Astrocyte (in vitro differentiated cells and primary cell): ENCODE data around the gene PTGFRN. TPM values are rescaled to one million over a fixed set of nuclear protein-coding genes. Genes with fewer than 3 reads are reported as not detected.
"Not testable (repeated sequence)": the region's sequence is repeated elsewhere in the genome, so short reads cannot be mapped to it uniquely, and the experiment has no call there.

Experiments
- DNase-seq: peaks from one replicate; pipeline ENCODE4 v3.0.0-alpha.2; 2010; ENCODE audit warnings: low read depth
- FAIRE-seq: peaks from 2 replicates; lab custom pipeline; 2011; peaks lifted over from hg19 to GRCh38; lab: Jason Lieb, UNC
- H2AFZ ChIP-seq: 2 replicates; pipeline ENCODE4 v1.6.0; 2012; ENCODE audit warnings: low read depth, low read length, inconsistent platforms
- H3K27ac ChIP-seq: 2 replicates; pipeline ENCODE4 v1.5.1; 2011; ENCODE audit warnings: low read depth, low read length, inconsistent platforms
- H3K27me3 ChIP-seq: 2 replicates; pipeline ENCODE4 v1.6.0; 2011; ENCODE audit warnings: low read length, inconsistent platforms; ENCODE audit not compliant: insufficient read depth
- H3K36me3 ChIP-seq: 2 replicates; pipeline ENCODE4 v1.5.1; 2011; ENCODE audit warnings: low read length, inconsistent platforms; ENCODE audit not compliant: insufficient read depth
- H3K4me1 ChIP-seq: 2 replicates; pipeline ENCODE4 v1.5.1; 2011; ENCODE audit warnings: low read length, inconsistent platforms; ENCODE audit not compliant: insufficient read depth
- H3K4me2 ChIP-seq: 2 replicates; pipeline ENCODE4 v1.6.0; 2012; ENCODE audit warnings: low read length, inconsistent platforms
- H3K4me3 ChIP-seq: 2 replicates; pipeline ENCODE4 v1.5.1; 2011; ENCODE audit warnings: low read depth, mild to moderate bottlenecking, low read length, inconsistent platforms; ENCODE audit not compliant: insufficient read depth
- H3K79me2 ChIP-seq: 2 replicates; pipeline ENCODE4 v1.6.0; 2012; ENCODE audit warnings: mild to moderate bottlenecking, low read length, inconsistent platforms; ENCODE audit not compliant: insufficient read depth
- H3K9ac ChIP-seq: 2 replicates; pipeline ENCODE4 v1.6.0; 2012; ENCODE audit warnings: mild to moderate bottlenecking, low read length, inconsistent platforms
- H3K9me3 ChIP-seq: 2 replicates; pipeline ENCODE4 v1.5.1; 2012; ENCODE audit warnings: low read depth, mild to moderate bottlenecking, low read length, inconsistent platforms; ENCODE audit not compliant: insufficient read depth
- H4K20me1 ChIP-seq: 2 replicates; pipeline ENCODE4 v1.6.0; 2012; ENCODE audit warnings: low read length, inconsistent platforms; ENCODE audit not compliant: insufficient read depth
- H3K27ac Mint-ChIP-seq: one replicate; pipeline ENCODE4 v1.8.0; 2021; ENCODE audit warnings: mild to moderate bottlenecking, mixed read lengths; ENCODE audit not compliant: unreplicated experiment
- H3K27me3 Mint-ChIP-seq: one replicate; pipeline ENCODE4 v1.8.0; 2021; ENCODE audit warnings: low read depth, mixed read lengths; ENCODE audit not compliant: unreplicated experiment
- H3K36me3 Mint-ChIP-seq: one replicate; pipeline ENCODE4 v1.8.0; 2021; ENCODE audit warnings: low read depth, mixed read lengths; ENCODE audit not compliant: unreplicated experiment
- H3K4me1 Mint-ChIP-seq: one replicate; pipeline ENCODE4 v1.8.0; 2021; ENCODE audit warnings: low read depth, mixed read lengths; ENCODE audit not compliant: unreplicated experiment
- H3K4me3 Mint-ChIP-seq: one replicate; pipeline ENCODE4 v1.8.0; 2021; ENCODE audit warnings: mild to moderate bottlenecking, moderate library complexity, mixed read lengths; ENCODE audit not compliant: unreplicated experiment
- H3K9me3 Mint-ChIP-seq: one replicate; pipeline ENCODE4 v1.8.0; 2021; ENCODE audit warnings: mild to moderate bottlenecking, mixed read lengths; ENCODE audit not compliant: unreplicated experiment
- EZH2 ChIP-seq: IDR thresholded peaks from 2 replicates; pipeline ENCODE4 v1.6.1; 2012; ENCODE audit warnings: mild to moderate bottlenecking, low read length, inconsistent platforms; ENCODE audit not compliant: insufficient read depth
- total RNA-seq: library from RNA; stranded (reverse); gene quantifications from 2 replicates; pipeline ENCODE4 v1.2.1, GENCODE V29; 2021
- TF ChIP-seq, protein P1 (sequence below): IDR thresholded peaks from 2 replicates; pipeline ENCODE4 v1.5.1; 2011; ENCODE audit warnings: low read depth, mild to moderate bottlenecking, inconsistent platforms, low read length, moderate library complexity; ENCODE audit not compliant: insufficient read depth

PTGFRN gene
- total RNA-seq, 1 donor from 2014 or later = 157 TPM

DNA sequence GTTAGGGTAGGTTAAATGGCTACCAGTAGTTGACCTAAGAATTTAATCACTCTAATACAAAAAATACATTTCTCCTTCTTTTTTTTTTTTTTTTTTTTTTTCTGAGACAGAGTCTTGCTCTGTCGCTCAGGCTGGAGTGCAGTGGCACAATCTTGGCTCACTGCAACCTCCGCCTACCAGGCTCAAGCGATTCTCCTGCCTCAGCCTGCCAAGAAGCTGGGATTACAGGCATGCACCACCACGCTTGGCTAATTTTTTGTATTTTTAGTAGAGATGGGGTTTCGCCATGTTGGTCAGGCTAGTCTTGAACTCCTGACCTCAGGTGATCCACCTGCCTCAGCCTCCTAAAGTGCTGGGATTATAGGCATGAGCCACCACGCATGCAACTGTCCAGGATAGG, 33.8 kb upstream of the PTGFRN start:
- DNase-seq, H3K9me3 Mint-ChIP-seq, H3K4me2 ChIP-seq, H3K4me3 ChIP-seq, H3K36me3 Mint-ChIP-seq, H2AFZ ChIP-seq, H3K27ac ChIP-seq, H4K20me1 ChIP-seq, FAIRE-seq, H3K9ac ChIP-seq, H3K9me3 ChIP-seq, H3K27ac Mint-ChIP-seq, H3K4me3 Mint-ChIP-seq, H3K27me3 Mint-ChIP-seq, H3K4me1 Mint-ChIP-seq, H3K27me3 ChIP-seq, H3K79me2 ChIP-seq, H3K36me3 ChIP-seq: not testable (repeated sequence)
- H3K4me1 ChIP-seq = peaks cover 22% of the 10 kb centered on the region

DNA sequence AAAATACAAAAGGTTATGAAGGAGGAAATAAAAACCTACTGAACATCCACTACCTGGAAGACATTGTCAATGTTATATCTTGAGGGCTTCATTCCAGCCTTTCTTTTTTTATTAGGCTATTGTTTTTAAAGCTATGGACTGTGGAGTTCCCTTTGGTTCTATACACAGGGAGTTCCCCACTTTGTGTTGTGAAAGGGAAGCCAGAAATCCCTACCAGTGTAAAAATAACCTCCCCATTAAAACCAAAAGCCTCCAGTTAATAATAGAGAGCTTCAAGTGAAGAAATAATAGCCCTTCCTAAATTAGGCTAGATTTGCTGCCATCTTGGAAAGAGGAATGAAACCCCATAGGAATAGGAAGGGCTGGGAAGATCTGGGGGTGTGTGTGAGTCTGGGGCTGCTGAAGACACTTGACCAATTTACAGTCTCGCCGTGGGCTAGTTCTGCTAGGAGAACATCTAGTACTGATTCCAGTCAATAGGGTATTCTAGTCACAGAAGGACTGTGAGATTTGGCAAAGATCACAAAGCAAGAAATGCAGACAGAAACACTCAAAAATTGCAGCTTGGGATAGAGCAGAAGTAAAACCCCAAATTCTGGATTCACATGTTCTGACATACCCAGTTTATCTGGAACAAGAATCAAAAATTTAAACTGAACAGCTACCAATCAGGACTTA, 32.4 kb upstream of the PTGFRN start:
- Histone ChIP-seq H3K79me2 (no peaks in the 10 kb centered on the region), H3K4me2 (peak overlapping the region; percentile 87), H4K20me1 (no peaks in the 10 kb centered on the region), H3K36me3 (no peaks in the 10 kb centered on the region), H3K27me3 (no peaks in the 10 kb centered on the region), H3K9me3 (no peaks in the 10 kb centered on the region), H3K9ac (peak overlapping the region; percentile 86), H3K27ac (peak overlapping the region; percentile 81), H2AFZ (peak overlapping the region; percentile 21), H3K4me1 (peaks cover 22% of the 10 kb centered on the region), H3K4me3 (no peak overlapping the region)
- Mint-ChIP-seq H3K4me3 (no peak overlapping the region), H3K27me3 (no peaks in the 10 kb centered on the region), H3K27ac (no peak overlapping the region), H3K9me3 (no peaks in the 10 kb centered on the region), H3K36me3 (no peaks in the 10 kb centered on the region), H3K4me1 (peaks cover 7% of the 10 kb centered on the region)
- FAIRE-seq (no peak), DNase-seq (no peak)
- no peak for TF ChIP-seq EZH2
- TF ChIP-seq, protein P1, sequence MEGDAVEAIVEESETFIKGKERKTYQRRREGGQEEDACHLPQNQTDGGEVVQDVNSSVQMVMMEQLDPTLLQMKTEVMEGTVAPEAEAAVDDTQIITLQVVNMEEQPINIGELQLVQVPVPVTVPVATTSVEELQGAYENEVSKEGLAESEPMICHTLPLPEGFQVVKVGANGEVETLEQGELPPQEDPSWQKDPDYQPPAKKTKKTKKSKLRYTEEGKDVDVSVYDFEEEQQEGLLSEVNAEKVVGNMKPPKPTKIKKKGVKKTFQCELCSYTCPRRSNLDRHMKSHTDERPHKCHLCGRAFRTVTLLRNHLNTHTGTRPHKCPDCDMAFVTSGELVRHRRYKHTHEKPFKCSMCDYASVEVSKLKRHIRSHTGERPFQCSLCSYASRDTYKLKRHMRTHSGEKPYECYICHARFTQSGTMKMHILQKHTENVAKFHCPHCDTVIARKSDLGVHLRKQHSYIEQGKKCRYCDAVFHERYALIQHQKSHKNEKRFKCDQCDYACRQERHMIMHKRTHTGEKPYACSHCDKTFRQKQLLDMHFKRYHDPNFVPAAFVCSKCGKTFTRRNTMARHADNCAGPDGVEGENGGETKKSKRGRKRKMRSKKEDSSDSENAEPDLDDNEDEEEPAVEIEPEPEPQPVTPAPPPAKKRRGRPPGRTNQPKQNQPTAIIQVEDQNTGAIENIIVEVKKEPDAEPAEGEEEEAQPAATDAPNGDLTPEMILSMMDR = no peak

DNA sequence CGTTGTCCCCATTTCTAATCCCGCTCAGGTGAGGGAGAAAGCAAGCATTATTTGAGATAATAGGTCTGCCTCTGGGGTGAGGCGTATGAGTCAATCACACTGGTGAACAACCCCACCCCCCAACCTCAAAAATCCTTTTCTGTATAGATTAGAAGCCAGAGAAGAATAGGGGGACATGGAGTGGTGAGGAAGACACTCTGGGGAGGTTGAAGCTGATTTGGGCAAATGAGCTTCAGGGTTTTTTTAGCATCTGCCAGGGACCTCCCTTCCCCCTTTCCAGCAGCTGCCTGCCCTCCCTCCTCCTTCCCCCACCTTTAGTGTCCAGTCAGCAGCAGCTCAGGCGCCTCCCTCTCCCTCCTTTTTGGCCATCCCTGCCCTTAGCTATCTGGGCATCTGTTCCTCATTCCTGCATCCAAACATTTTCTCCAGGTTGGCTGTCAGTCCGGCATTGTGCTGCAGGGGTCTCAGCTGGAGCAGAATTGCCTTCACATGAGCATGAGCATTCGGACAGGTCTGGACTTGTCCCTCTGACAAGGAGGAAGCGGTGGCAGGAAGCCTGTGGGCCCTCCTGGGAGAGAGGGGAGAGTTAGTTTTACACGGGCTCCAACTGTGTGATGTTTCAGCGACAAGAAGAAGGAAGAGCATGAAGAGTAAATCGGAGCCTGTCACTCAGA, 30.8 kb upstream of the PTGFRN start:
- Mint-ChIP-seq H3K4me3 (no peak overlapping the region), H3K27ac (no peak overlapping the region), H3K36me3 (no peaks in the 10 kb centered on the region), H3K9me3 (no peaks in the 10 kb centered on the region), H3K27me3 (no peaks in the 10 kb centered on the region), H3K4me1 (peaks cover 7% of the 10 kb centered on the region)
- Histone ChIP-seq H3K9ac (peak overlapping the region; percentile 86), H3K9me3 (no peaks in the 10 kb centered on the region), H3K36me3 (no peaks in the 10 kb centered on the region), H3K79me2 (no peaks in the 10 kb centered on the region), H3K4me3 (peak overlapping the region; percentile 54), H3K4me2 (peak overlapping the region; percentile 87), H3K27me3 (no peaks in the 10 kb centered on the region), H2AFZ (peak overlapping the region; percentile 63), H3K4me1 (peaks cover 22% of the 10 kb centered on the region), H4K20me1 (no peaks in the 10 kb centered on the region), H3K27ac (peak overlapping the region; percentile 81)
- TF ChIP-seq, protein P1 = no peak
- TF ChIP-seq EZH2 = no peak
- peak; percentile 75 for DNase-seq
- FAIRE-seq = no peak
